Lower lobe of right lung (tissue), 2 donors: ENCODE measurements around the gene PUS1. TPM values are rescaled to one million over a fixed set of nuclear protein-coding genes. Genes with fewer than 3 reads are reported as not detected.

Source experiments
- ATAC-seq, 2 donors: fragments of 200-7000 bp; cut with Tn5 transposase; one replicate each; pipeline ENCODE4 v1.9.1; 2020 to 2022; ENCODE audit warnings: mild to moderate bottlenecking in 2 of 2, moderate library complexity in 2 of 2
- DNase-seq: peaks from one replicate; pipeline ENCODE4 v3.0.0-alpha.2; 2020
- H3K27ac ChIP-seq: fragments of 200-600 bp; one replicate; pipeline ENCODE4 v1.8.0; 2022
- H3K27me3 ChIP-seq: fragments of 200-600 bp; one replicate; pipeline ENCODE4 v1.8.0; 2022; ENCODE audit warnings: low read depth
- H3K36me3 ChIP-seq: fragments of 200-600 bp; one replicate; pipeline ENCODE4 v1.8.0; 2022; ENCODE audit warnings: mild to moderate bottlenecking
- H3K4me1 ChIP-seq: fragments of 200-600 bp; one replicate; pipeline ENCODE4 v1.8.0; 2022
- H3K4me3 ChIP-seq: fragments of 200-600 bp; one replicate; pipeline ENCODE4 v1.8.0; 2022; ENCODE audit warnings: mild to moderate bottlenecking
- H3K9me3 ChIP-seq: fragments of 200-600 bp; one replicate; pipeline ENCODE4 v1.8.0; 2022
- CTCF ChIP-seq: fragments of 200-600 bp; IDR thresholded peaks from one replicate; pipeline ENCODE4 v1.8.0; 2022; ENCODE audit warnings: antibody characterized with exemption, mild to moderate bottlenecking
- intact Hi-C: fragments of 100-400 bp; cut with DNase I; formaldehyde crosslinking; loops from one replicate; pipeline ENCODE4 v1.11.0; 2022
- total RNA-seq: library from RNA; stranded (reverse); fragmentation: NEBNext Ultra II Directional; extraction: Animal tissue kit (Norgen Biotek cat#: 25700); gene quantifications from one replicate; pipeline ENCODE4 v1.2.1, GENCODE V29; 2021
- donor health status: DM: no; HTN: yes; CAD: no; lungs with severe emphysema.

Gene PUS1
- total RNA-seq, 1 donor from 2014 or later, result 19.1 TPM

- TF ChIP-seq CTCF, result no peak
- Histone ChIP-seq H3K9me3 (no peaks in the 10 kb centered on the region), H3K4me1 (peaks cover 22% of the 10 kb centered on the region), H3K27me3 (no peaks in the 10 kb centered on the region), H3K36me3 (peaks cover 40% of the 10 kb centered on the region), H3K27ac (no peak overlapping the region), H3K4me3 (no peak overlapping the region)
- DNase-seq, result no peak
- no peak for ATAC-seq
- intact Hi-C loops, result no loop called here
Measured at GRCh38 chr12:131904346-131904745, 24.7 kb upstream of the PUS1 start.

GRCh38 chr12:131905081-131905629, 23.9 kb upstream of the PUS1 start:
- H3K4me1 ChIP-seq, result peaks cover 22% of the 10 kb centered on the region
- no peak for TF ChIP-seq CTCF
- DNase-seq, result no peak
- no peaks in the 10 kb centered on the region for H3K9me3 ChIP-seq
- H3K4me3 ChIP-seq, result no peak overlapping the region
- no peaks in the 10 kb centered on the region for H3K27me3 ChIP-seq
- H3K27ac ChIP-seq, result no peak overlapping the region
- intact Hi-C loops, result no loop called here
- peaks cover 44% of the 10 kb centered on the region for H3K36me3 ChIP-seq
- no peak for ATAC-seq

DNA sequence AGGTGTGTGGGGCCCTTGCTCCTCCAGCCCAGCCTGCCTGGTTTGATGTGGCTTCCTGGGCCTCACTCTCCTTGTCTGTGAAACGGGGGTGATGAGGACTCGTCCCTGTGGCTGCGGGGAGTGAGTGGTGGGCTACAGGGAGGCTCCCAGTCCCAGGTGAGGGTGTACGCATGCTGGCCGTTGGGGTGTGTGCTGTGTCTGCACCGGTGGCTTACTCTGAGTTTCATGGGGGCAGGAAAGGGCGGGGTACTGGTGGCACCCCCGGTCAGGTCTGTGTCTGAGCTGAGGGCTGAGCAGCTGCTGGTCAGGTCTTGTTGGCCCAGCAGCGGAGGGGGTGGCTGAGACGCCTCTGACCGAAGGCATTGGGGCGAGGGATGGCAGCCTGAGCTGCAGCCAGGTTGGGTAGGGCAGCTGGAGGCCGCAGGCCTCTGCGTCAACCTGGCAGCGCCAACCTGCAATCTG, 23.4 kb upstream of the PUS1 start:
- TF ChIP-seq CTCF, result no peak
- ATAC-seq, result no peak
- H3K27me3 ChIP-seq, result no peaks in the 10 kb centered on the region
- intact Hi-C loops, result no loop called here
- no peaks in the 10 kb centered on the region for H3K9me3 ChIP-seq
- H3K36me3 ChIP-seq, result peaks cover 45% of the 10 kb centered on the region
- H3K4me1 ChIP-seq, result peaks cover 22% of the 10 kb centered on the region
- no peak overlapping the region for H3K27ac ChIP-seq
- H3K4me3 ChIP-seq, result no peak overlapping the region
- DNase-seq, result no peak

GRCh38 chr12:131907379-131908091, 21.5 kb upstream of the PUS1 start:
- no peaks in the 10 kb centered on the region for H3K9me3 ChIP-seq
- no peak overlapping the region for H3K4me3 ChIP-seq
- H3K36me3 ChIP-seq, result peaks cover 63% of the 10 kb centered on the region
- intact Hi-C loops, result no loop called here
- no peak overlapping the region for H3K27ac ChIP-seq
- DNase-seq (no peak), ATAC-seq (no peak)
- no peak for TF ChIP-seq CTCF
- no peaks in the 10 kb centered on the region for H3K27me3 ChIP-seq
- peaks cover 13% of the 10 kb centered on the region for H3K4me1 ChIP-seq

GRCh38 chr12:131908092-131909080, 20.7 kb upstream of the PUS1 start:
- H3K36me3 ChIP-seq, result peaks cover 72% of the 10 kb centered on the region
- H3K9me3 ChIP-seq, result no peaks in the 10 kb centered on the region
- H3K4me1 ChIP-seq, result peaks cover 9% of the 10 kb centered on the region
- intact Hi-C loops, result no loop called here
- TF ChIP-seq CTCF, result no peak
- H3K4me3 ChIP-seq, result no peak overlapping the region
- no peaks in the 10 kb centered on the region for H3K27me3 ChIP-seq
- DNase-seq (no peak), ATAC-seq (no peak)
- H3K27ac ChIP-seq, result no peak overlapping the region
